OCI-LY3 (cell line): ENCODE results near the gene EPHB4.

ENCODE experiments used
- CTCF ChIP-seq: fragments of 200-600, 300-600 bp; sonication (generic); IDR thresholded peaks from 2 replicates; pipeline ENCODE4 v1.5.1; 2014; ENCODE audit warnings: antibody characterized with exemption, low read length, low read depth
- EZH2phosphoT487 ChIP-seq: fragments of 200-600 bp; shearing (Covaris generic); IDR thresholded peaks from 2 replicates; pipeline ENCODE4 v1.6.1; 2018; ENCODE audit warnings: antibody characterized with exemption, mixed run types, low read depth

GRCh38 chr7:100803398-100804161 is 23.7 kb downstream of the EPHB4 start:
- TF ChIP-seq CTCF (no peak), EZH2phosphoT487 (no peak)
